ENCODE measurements around the gene SURF1.

GRCh38 chr9:133339641-133340040, 16.6 kb downstream of the SURF1 start:
- TF ChIP-seq PHB (CRISPR knock-in tag; IDR thresholded peaks at IDR 0.05) (no peak), ZKSCAN3 (CRISPR knock-in tag; IDR thresholded peaks at IDR 0.05) (no peak), CTCF (IDR thresholded peaks at IDR 0.05 in 2 of 3, conservative IDR thresholded peaks at IDR 0.05 in 1 of 3; ENCODE audit: insufficient read depth in 2 of 3, low read depth in 1 of 3, low read length in 3 of 3) (no peak), GATAD2B (IDR thresholded peaks at IDR 0.05; ENCODE audit: borderline replicate concordance) (no peak), HCFC1 (IDR thresholded peaks at IDR 0.05; ENCODE audit: low read depth, low read length) (no peak), POLR2AphosphoS5 (IDR thresholded peaks at IDR 0.05; ENCODE audit: control insufficient read depth, insufficient read depth, low read depth, low read length) (no peak), RAD21 (CRISPR knock-in tag; conservative IDR thresholded peaks at IDR 0.05 in 1 of 2, IDR thresholded peaks at IDR 0.05 in 1 of 2) (no peak), ZNF354B (CRISPR knock-in tag; IDR thresholded peaks at IDR 0.05) (no peak)
